ENCODE results near the gene WDR49.

WDR49 gene

DNA sequence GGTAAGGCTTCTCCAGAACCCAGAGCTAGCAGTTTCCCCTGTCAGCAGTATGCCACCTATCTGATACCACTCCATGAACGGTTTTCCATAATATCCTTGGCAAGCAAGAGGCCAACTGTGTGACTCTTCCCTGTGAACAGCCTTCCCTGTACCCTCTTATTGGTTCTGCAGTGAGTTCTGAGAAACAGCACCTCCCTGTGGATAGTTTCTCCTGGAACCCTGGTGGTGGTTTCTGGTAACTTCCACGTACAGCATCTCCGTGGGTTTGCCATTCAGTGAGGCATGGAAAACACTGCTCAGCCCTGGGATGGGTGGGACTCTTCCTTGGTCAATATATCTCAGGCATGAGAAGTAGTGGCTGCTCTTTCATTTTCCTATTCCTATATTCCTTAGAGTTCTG lies 160.5 kb downstream of the WDR49 start:
- no peak for DNase-seq (ENCODE audit: low read depth, low spot score)
- TF ChIP-seq, protein P1, sequence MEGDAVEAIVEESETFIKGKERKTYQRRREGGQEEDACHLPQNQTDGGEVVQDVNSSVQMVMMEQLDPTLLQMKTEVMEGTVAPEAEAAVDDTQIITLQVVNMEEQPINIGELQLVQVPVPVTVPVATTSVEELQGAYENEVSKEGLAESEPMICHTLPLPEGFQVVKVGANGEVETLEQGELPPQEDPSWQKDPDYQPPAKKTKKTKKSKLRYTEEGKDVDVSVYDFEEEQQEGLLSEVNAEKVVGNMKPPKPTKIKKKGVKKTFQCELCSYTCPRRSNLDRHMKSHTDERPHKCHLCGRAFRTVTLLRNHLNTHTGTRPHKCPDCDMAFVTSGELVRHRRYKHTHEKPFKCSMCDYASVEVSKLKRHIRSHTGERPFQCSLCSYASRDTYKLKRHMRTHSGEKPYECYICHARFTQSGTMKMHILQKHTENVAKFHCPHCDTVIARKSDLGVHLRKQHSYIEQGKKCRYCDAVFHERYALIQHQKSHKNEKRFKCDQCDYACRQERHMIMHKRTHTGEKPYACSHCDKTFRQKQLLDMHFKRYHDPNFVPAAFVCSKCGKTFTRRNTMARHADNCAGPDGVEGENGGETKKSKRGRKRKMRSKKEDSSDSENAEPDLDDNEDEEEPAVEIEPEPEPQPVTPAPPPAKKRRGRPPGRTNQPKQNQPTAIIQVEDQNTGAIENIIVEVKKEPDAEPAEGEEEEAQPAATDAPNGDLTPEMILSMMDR (IDR thresholded peaks at IDR 0.05; ENCODE audit: low read depth, low read length): peak; percentile 20
- in situ Hi-C loops (cut with HindIII; ENCODE audit: low sequenced_read_pairs): no loop called here
- H3K4me3 ChIP-seq (ENCODE audit: low read depth, low read length): no peak overlapping the region

DNA sequence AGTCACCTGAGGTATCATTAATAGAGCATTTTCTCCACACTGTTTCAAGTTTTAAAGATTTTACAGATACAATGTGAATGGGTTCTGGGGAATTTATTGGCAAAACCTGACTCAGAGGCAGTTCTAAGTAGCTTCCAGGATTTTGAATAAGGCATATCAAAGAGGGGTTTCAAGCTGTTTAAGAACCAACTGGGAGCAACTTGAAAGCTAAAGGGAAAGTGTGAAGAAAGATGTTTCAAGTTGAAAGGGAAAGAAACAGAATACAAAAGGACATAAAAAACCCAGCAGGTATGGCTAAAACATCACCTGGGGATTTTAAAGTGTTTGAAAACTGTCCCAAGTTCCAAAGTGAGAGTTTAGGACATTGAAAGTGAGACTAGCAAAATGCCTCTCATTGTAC lies 162.1 kb downstream of the WDR49 start:
- no peak for DNase-seq (ENCODE audit: low read depth, low spot score)
- TF ChIP-seq, protein P1 (IDR thresholded peaks at IDR 0.05; ENCODE audit: low read depth, low read length): no peak
- H3K4me3 ChIP-seq (ENCODE audit: low read depth, low read length): no peak overlapping the region
- in situ Hi-C loops (cut with HindIII; ENCODE audit: low sequenced_read_pairs): no loop called here

DNA sequence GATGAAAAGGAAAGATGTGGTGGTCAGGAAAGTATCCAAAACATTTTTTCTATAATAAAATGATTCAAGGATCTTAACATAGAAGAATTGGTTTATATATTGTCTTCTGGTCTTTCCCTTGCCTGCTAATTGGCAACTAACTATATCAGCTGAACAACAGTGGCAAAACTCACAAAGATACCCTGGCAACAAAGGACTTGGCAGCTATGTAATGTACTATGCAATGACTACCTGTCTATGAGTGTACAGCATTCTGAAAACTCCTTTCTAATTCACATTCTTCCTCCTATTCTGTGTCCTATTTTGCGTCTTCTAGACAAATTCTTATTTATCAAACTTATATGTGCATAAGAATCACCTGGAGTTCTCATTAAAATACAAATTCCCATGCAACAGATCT lies 164.2 kb downstream of the WDR49 start:
- no peak for DNase-seq (ENCODE audit: low read depth, low spot score)
- in situ Hi-C loops (cut with HindIII; ENCODE audit: low sequenced_read_pairs): no loop called here
- TF ChIP-seq, protein P1 (IDR thresholded peaks at IDR 0.05; ENCODE audit: low read depth, low read length): no peak
- H3K4me3 ChIP-seq (ENCODE audit: low read depth, low read length): no peak overlapping the region

- no peak for DNase-seq (ENCODE audit: low read depth, low spot score)
- in situ Hi-C loops (cut with HindIII; ENCODE audit: low sequenced_read_pairs): no loop called here
- no peak overlapping the region for H3K4me3 ChIP-seq (ENCODE audit: low read depth, low read length)
- TF ChIP-seq, protein P1 (IDR thresholded peaks at IDR 0.05; ENCODE audit: low read depth, low read length): no peak
Measured at GRCh38 chr3:167487556-167487955, 166.2 kb downstream of the WDR49 start.

DNA sequence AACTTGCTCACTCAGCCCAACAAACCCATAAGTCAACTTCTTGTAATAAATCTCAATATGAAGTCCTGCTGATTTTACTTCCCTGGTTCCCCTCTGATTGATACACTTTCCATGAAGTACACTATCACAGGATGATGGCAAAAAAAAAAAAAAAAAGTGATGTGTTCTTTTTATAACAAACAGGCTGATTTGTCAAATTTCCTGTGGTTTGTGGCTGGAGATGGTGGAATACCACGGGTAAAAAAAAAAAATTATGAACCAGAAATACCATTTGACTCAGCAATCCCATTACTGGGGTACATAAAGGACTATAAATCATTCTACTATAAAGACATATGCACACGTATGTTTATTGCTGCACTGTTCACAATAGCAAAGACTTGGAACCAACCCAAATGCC lies 169.2 kb downstream of the WDR49 start:
- DNase-seq (ENCODE audit: low read depth, low spot score): no peak
- TF ChIP-seq, protein P1 (IDR thresholded peaks at IDR 0.05; ENCODE audit: low read depth, low read length): no peak
- H3K4me3 ChIP-seq (ENCODE audit: low read depth, low read length): no peak overlapping the region
- in situ Hi-C loops (cut with HindIII; ENCODE audit: low sequenced_read_pairs): no loop called here

DNA sequence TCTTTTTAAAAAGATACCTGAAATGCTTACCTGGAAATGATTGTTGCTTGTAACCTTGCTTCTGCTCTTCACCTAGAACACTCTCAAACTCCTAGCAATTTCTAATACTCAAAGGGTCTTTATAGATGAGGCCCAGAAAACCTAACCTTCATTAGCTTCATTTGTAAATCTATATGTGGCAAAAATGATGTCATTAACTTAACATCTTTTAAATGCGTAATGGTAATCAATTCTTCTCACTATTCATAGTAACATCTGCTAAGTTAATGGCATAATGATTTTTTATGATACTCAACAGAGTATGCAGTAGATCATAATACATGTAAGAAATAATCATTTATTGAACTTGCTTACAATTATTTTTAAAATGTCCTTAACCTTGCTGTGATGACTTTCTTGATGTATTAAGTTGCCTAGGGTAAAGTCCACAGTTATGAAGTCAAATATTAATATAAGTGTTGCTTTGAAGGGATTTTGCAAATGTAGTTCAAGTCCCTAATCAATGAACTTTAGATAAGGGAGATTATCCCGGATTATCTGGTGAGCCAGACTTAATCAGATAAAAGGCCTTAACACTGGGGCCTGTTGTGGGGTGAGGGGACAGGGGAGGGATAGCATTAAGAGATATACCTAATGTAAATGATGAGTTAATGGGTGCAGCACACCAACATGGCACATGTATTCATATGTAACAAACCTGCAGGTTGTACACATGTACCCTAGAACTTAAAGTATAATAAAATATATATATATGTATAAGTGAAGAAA lies 169.8 kb downstream of the WDR49 start:
- in situ Hi-C loops (cut with HindIII; ENCODE audit: low sequenced_read_pairs): no loop called here
- DNase-seq (ENCODE audit: low read depth, low spot score): no peak
- TF ChIP-seq, protein P1 (IDR thresholded peaks at IDR 0.05; ENCODE audit: low read depth, low read length): no peak
- H3K4me3 ChIP-seq (ENCODE audit: low read depth, low read length): no peak overlapping the region
